GM19324 (cell line): ENCODE data around the gene PLPP3.

Source experiments
- ATAC-seq: cut with Tn5 transposase; IDR thresholded peaks from one replicate; pipeline ENCODE4 v1.9.1; 2021; ENCODE audit warnings: mild to moderate bottlenecking, moderate library complexity; ENCODE audit not compliant: unreplicated experiment, low FRiP score

The PLPP3 gene

GRCh38 chr1:56446531-56447098 lies 132.7 kb downstream of the PLPP3 start:
- ATAC-seq = no peak

GRCh38 chr1:56444960-56445646 lies 134.3 kb downstream of the PLPP3 start:
- no peak for ATAC-seq
